ENCODE measurements around the gene ADORA2A. TPM values are rescaled to one million over a fixed set of nuclear protein-coding genes. Genes with fewer than 3 reads are reported as not detected.

ADORA2A gene
- total RNA-seq, 1 experiment from 2014 or later: 3.6 TPM

DNA sequence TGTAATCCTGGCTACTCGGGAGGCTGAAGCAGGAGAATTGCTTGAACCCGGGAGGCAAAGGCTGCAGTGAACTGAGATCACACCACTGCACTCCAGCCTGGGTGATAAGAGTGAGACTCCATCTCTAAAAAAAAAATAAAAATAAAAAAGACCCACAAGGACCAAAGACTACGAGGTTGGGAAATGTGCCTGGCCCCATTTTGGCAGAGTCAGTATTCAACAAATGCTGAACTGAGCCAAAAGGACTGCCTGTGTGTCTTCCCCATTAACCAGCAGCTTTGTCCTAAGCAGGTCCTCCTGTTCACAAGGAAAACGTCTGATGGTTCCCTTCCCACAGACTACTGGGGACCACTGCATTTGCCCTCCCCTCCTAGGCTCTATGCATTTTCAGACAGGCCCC lies 27.6 kb downstream of the ADORA2A start:
- ATAC-seq (no peak), DNase-seq (ENCODE audit: low read depth, low spot score) (no peak)
- Histone ChIP-seq H3K79me2 (ENCODE audit: insufficient read depth, low read length) (no peaks in the 10 kb centered on the region), H3K9me3 (ENCODE audit: control insufficient read depth in 1 of 2, insufficient read depth in 1 of 2, low read depth in 1 of 2, low read length in 2 of 2) (peaks cover 0 to 4% of the 10 kb centered on the region in 2 experiments; a peak in 2 of 4 replicates), H3K27ac (ENCODE audit: low read depth, low read length) (no peak overlapping the region), H3K9ac (ENCODE audit: low read length) (no peak overlapping the region), H3K4me3 (replicated peaks in 1 of 2; ENCODE audit: low read depth in 1 of 2, low read length in 2 of 2) (no peak overlapping the region), H3K4me2 (ENCODE audit: low read length) (no peak overlapping the region), H2AFZ (ENCODE audit: low read depth, low read length, poor library complexity, severe bottlenecking) (no peak overlapping the region), H3K4me1 (ENCODE audit: control insufficient read depth in 1 of 2, insufficient read depth in 2 of 2, low read length in 2 of 2) (no peaks in the 10 kb centered on the region), H3K36me3 (ENCODE audit: control insufficient read depth in 1 of 2, insufficient read depth in 2 of 2, low read length in 2 of 2) (no peaks in the 10 kb centered on the region), H3K27me3 (ENCODE audit: insufficient read depth, low read length) (no peaks in the 10 kb centered on the region), H4K20me1 (ENCODE audit: insufficient read depth) (no peaks in the 10 kb centered on the region), H3K9me2 (ENCODE audit: insufficient read depth) (no peaks in the 10 kb centered on the region)
- intact Hi-C loops (cut with micrococcal nuclease): no loop called here
- RAD21 ChIA-PET (ENCODE audit: low non-redundant PET in 1 of 2, low total read pairs in 2 of 2, uncharacterized antibody in 2 of 2, unreplicated experiment in 2 of 2): no interaction called here
- CTCF ChIA-PET: no interaction called here
- no TSS peak for BruUV-seq (replicated peaks)
- no peak for TF ChIP-seq CTCF (IDR thresholded peaks at IDR 0.05 in 2 of 3, conservative IDR thresholded peaks at IDR 0.05 in 1 of 3; ENCODE audit: borderline replicate concordance in 1 of 3, insufficient read depth in 1 of 3, low read depth in 2 of 3, low read length in 2 of 3)
- no peak for TF ChIP-seq CBX3 (IDR thresholded peaks at IDR 0.05; ENCODE audit: low read depth)
- TF ChIP-seq EGR1 (IDR thresholded peaks at IDR 0.05; ENCODE audit: low read depth): no peak
- no peak for TF ChIP-seq EZH2phosphoT487 (IDR thresholded peaks at IDR 0.05; ENCODE audit: borderline replicate concordance)
- no peak for TF ChIP-seq POLR2AphosphoS5 (IDR thresholded peaks at IDR 0.05; ENCODE audit: low read depth, low read length)
- no peak for TF ChIP-seq ZFX (IDR thresholded peaks at IDR 0.05)
- TF ChIP-seq TCF7L2 (IDR thresholded peaks at IDR 0.05; ENCODE audit: borderline replicate concordance, extremely low read depth, insufficient read depth, insufficient read length): no peak
- no peak for TF ChIP-seq EZH2 (IDR thresholded peaks at IDR 0.05)
- POLR2A ChIA-PET: no interaction called here
